T-helper 1 cell treated with Interleukin-12 subunit alpha and Interleukin-12 subunit beta and Interleukin-4 antibody, amounts not matched to agents 30 μg/mL and 1 μg/mL, for 36 hours (primary cell): ENCODE results near the gene NPR2.

Source experiments
- H3K27ac Mint-ChIP-seq: one replicate; pipeline ENCODE4 v1.8.0; 2021; ENCODE audit warnings: mild to moderate bottlenecking, mixed read lengths
- H3K27me3 Mint-ChIP-seq: one replicate; pipeline ENCODE4 v1.8.0; 2021; ENCODE audit warnings: low read depth, mixed read lengths
- H3K36me3 Mint-ChIP-seq: one replicate; pipeline ENCODE4 v1.8.0; 2021; ENCODE audit warnings: low read depth, mixed read lengths
- H3K4me1 Mint-ChIP-seq: one replicate; pipeline ENCODE4 v1.8.0; 2021; ENCODE audit warnings: low read depth, mixed read lengths
- H3K4me3 Mint-ChIP-seq: one replicate; pipeline ENCODE4 v1.8.0; 2021; ENCODE audit warnings: mild to moderate bottlenecking, moderate library complexity, mixed read lengths
- H3K9me3 Mint-ChIP-seq: one replicate; pipeline ENCODE4 v1.8.0; 2021; ENCODE audit warnings: mixed read lengths

The NPR2 gene

GRCh38 chr9:35858458-35858857 is 67.1 kb downstream of the NPR2 start:
- Mint-ChIP-seq H3K4me1 (no peaks in the 10 kb centered on the region), H3K27ac (no peak overlapping the region), H3K36me3 (no peaks in the 10 kb centered on the region), H3K4me3 (no peak overlapping the region), H3K27me3 (peaks cover 20% of the 10 kb centered on the region), H3K9me3 (no peaks in the 10 kb centered on the region)
